B cell (primary cell): ENCODE data around the gene CLP1.

ENCODE experiments used
- CTCF ChIP-seq: fragments of 200-600 bp; IDR thresholded peaks from one replicate; pipeline ENCODE4 v1.8.0; 2022; ENCODE audit warnings: antibody characterized with exemption, mild to moderate bottlenecking
- EZH2 ChIP-seq: IDR thresholded peaks from 2 replicates; pipeline ENCODE4 v1.6.1; 2012; ENCODE audit warnings: borderline replicate concordance, low read depth, mild to moderate bottlenecking, moderate library complexity, low read length; ENCODE audit not compliant: insufficient read depth, poor library complexity, severe bottlenecking

GRCh38 chr11:57674251-57674650 lies 16.7 kb downstream of the CLP1 start:
- no peak for TF ChIP-seq CTCF
- no peak for TF ChIP-seq EZH2
